Measurements from ENCODE around the gene GBGT1.

DNA sequence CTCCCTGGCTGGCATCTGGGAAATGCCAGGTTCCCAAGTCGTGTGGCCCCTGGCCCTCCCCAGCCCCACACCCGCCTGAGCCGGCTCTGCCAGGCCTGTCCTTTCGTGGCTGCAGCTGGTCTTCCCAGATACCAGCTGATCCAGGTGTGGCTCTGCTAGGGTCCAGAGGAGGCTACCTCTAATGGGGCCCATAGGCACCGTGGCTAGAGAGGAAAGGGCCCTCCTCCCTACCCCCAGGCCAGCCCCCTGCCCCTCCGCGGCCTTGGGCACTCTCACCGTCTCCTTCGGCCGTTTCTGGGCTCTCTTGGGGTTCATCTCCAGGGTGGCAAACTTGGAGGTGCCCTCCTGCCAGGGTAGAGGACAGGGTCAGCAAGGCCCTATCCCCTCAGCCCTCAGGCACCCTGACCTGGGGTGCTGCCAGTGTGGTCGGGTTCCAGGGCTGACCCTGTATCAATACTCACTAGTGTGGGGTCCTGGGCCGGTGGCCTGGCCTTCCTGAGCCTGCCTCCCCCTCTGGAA is 59.7 kb downstream of the GBGT1 start:
- TF ChIP-seq EZH2 (IDR thresholded peaks at IDR 0.05; ENCODE audit: borderline replicate concordance, low read depth, low read length) (no peak), ELF1 (tag; IDR thresholded peaks at IDR 0.05) (no peak), MAX (CRISPR knock-in tag; IDR thresholded peaks at IDR 0.05) (no peak)

Data from K562 (cell line).